Measurements from ENCODE around the gene KRTAP5-2.

The KRTAP5-2 gene

GRCh38 chr11:1549338-1550330 lies 48.5 kb downstream of the KRTAP5-2 start:
- no peak overlapping the region for H3K4me2 ChIP-seq (ENCODE audit: low read depth, low read length, poor library complexity, severe bottlenecking)
- H3K9ac ChIP-seq (ENCODE audit: low read depth, low read length, poor library complexity, severe bottlenecking): no peak overlapping the region
- H3K9me3 ChIP-seq (ENCODE audit: insufficient read depth, low read depth, low read length): no peaks in the 10 kb centered on the region
- no peaks in the 10 kb centered on the region for H3K79me2 ChIP-seq (ENCODE audit: insufficient read depth, low read length)
- H3K4me3 ChIP-seq (ENCODE audit: low read length, poor library complexity, severe bottlenecking): no peak overlapping the region
- TF ChIP-seq CTCF (conservative IDR thresholded peaks at IDR 0.05; ENCODE audit: low read length) (peak; percentile 41), EZH2phosphoT487 (IDR thresholded peaks at IDR 0.05; ENCODE audit: borderline replicate concordance) (no peak)
- H2AFZ ChIP-seq (ENCODE audit: low read length): no peak overlapping the region
- no peaks in the 10 kb centered on the region for H3K4me1 ChIP-seq (ENCODE audit: insufficient read depth, low read length, poor library complexity, severe bottlenecking)
- no peaks in the 10 kb centered on the region for H3K27me3 ChIP-seq (ENCODE audit: insufficient read depth, low read length, poor library complexity, severe bottlenecking)
- no peaks in the 10 kb centered on the region for H4K20me1 ChIP-seq (ENCODE audit: insufficient read depth, low read length, poor library complexity, severe bottlenecking)
- H3K9me2 ChIP-seq (replicated peaks; ENCODE audit: low read depth, low read length): no peaks in the 10 kb centered on the region
- no peaks in the 10 kb centered on the region for H3F3A ChIP-seq (ENCODE audit: low read depth)
- no peaks in the 10 kb centered on the region for H3K36me3 ChIP-seq (ENCODE audit: insufficient read depth, low read length)

GRCh38 chr11:1548221-1549070 lies 49.6 kb downstream of the KRTAP5-2 start:
- no peak overlapping the region for H3K4me3 ChIP-seq (ENCODE audit: low read length, poor library complexity, severe bottlenecking)
- no peaks in the 10 kb centered on the region for H3K79me2 ChIP-seq (ENCODE audit: insufficient read depth, low read length)
- H3K36me3 ChIP-seq (ENCODE audit: insufficient read depth, low read length): no peaks in the 10 kb centered on the region
- no peaks in the 10 kb centered on the region for H3K9me3 ChIP-seq (ENCODE audit: insufficient read depth, low read depth, low read length)
- no peaks in the 10 kb centered on the region for H4K20me1 ChIP-seq (ENCODE audit: insufficient read depth, low read length, poor library complexity, severe bottlenecking)
- H3K27me3 ChIP-seq (ENCODE audit: insufficient read depth, low read length, poor library complexity, severe bottlenecking): no peaks in the 10 kb centered on the region
- TF ChIP-seq CTCF (conservative IDR thresholded peaks at IDR 0.05; ENCODE audit: low read length): no peak
- no peak overlapping the region for H3K4me2 ChIP-seq (ENCODE audit: low read depth, low read length, poor library complexity, severe bottlenecking)
- no peaks in the 10 kb centered on the region for H3K9me2 ChIP-seq (replicated peaks; ENCODE audit: low read depth, low read length)
- no peak overlapping the region for H2AFZ ChIP-seq (ENCODE audit: low read length)
- no peaks in the 10 kb centered on the region for H3K4me1 ChIP-seq (ENCODE audit: insufficient read depth, low read length, poor library complexity, severe bottlenecking)
- H3F3A ChIP-seq (ENCODE audit: low read depth): no peaks in the 10 kb centered on the region
- H3K9ac ChIP-seq (ENCODE audit: low read depth, low read length, poor library complexity, severe bottlenecking): no peak overlapping the region

- Histone ChIP-seq H3K4me2 (ENCODE audit: low read depth, low read length, poor library complexity, severe bottlenecking) (no peak overlapping the region), H3K4me1 (ENCODE audit: insufficient read depth, low read length, poor library complexity, severe bottlenecking) (no peaks in the 10 kb centered on the region), H2AFZ (ENCODE audit: low read length) (no peak overlapping the region), H3K9ac (ENCODE audit: low read depth, low read length, poor library complexity, severe bottlenecking) (no peak overlapping the region), H3K36me3 (ENCODE audit: insufficient read depth, low read length) (no peaks in the 10 kb centered on the region), H4K20me1 (ENCODE audit: insufficient read depth, low read length, poor library complexity, severe bottlenecking) (no peaks in the 10 kb centered on the region), H3K9me3 (ENCODE audit: insufficient read depth, low read depth, low read length) (no peaks in the 10 kb centered on the region), H3K79me2 (ENCODE audit: insufficient read depth, low read length) (no peaks in the 10 kb centered on the region), H3K4me3 (ENCODE audit: low read length, poor library complexity, severe bottlenecking) (no peak overlapping the region), H3F3A (ENCODE audit: low read depth) (no peaks in the 10 kb centered on the region), H3K27me3 (ENCODE audit: insufficient read depth, low read length, poor library complexity, severe bottlenecking) (no peaks in the 10 kb centered on the region), H3K9me2 (replicated peaks; ENCODE audit: low read depth, low read length) (no peaks in the 10 kb centered on the region)
- TF ChIP-seq EZH2phosphoT487 (IDR thresholded peaks at IDR 0.05; ENCODE audit: borderline replicate concordance) (no peak), CTCF (conservative IDR thresholded peaks at IDR 0.05; ENCODE audit: low read length) (no peak)
Observed at GRCh38 chr11:1547467-1548098, 50.5 kb downstream of the KRTAP5-2 start.

All from Loucy (cell line).